Esophagus squamous epithelium (tissue), 4 donors: ENCODE measurements around the gene SCN9A.

ENCODE experiments used
- POLR2A ChIP-seq, 4 donors: fragments of 450-650 bp; IDR thresholded peaks; one replicate each; pipeline ENCODE4 v1.6.1; 2017; ENCODE audit warnings: antibody characterized with exemption in 4 of 4, mild to moderate bottlenecking in 4 of 4, moderate library complexity in 3 of 4
- TF ChIP-seq, protein P1 (sequence below), 6 experiments: fragments of 450-650 bp in 4 of 6; fragments of 200-600 bp in 2 of 6; sonication (generic) in 2 of 6; IDR thresholded peaks; one replicate each; pipeline ENCODE4 v1.5.1; 2016 to 2019; ENCODE audit warnings: antibody characterized with exemption in 6 of 6, mild to moderate bottlenecking in 4 of 6, moderate library complexity in 4 of 6

DNA sequence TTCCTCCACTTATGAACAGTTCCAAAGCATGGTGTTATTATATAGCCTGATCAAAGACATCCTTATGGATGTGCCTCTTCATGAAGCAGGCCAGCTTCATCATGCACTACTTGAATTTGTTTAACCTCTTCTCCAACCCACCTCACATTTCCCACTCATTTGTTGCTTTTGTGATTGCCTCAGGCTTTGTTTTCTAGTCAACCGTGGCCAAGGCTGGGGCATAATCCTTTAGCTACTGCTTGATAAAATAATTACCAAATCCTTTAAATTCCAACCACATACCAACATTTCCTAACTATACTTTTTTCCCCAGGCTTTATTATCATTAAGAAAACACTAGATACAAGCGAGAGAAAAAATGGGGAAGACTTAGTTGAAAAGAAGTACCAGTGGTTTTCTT is 208.3 kb downstream of the SCN9A start:
- TF ChIP-seq POLR2A (IDR thresholded peaks at IDR 0.05), result no peak
- TF ChIP-seq, protein P1, sequence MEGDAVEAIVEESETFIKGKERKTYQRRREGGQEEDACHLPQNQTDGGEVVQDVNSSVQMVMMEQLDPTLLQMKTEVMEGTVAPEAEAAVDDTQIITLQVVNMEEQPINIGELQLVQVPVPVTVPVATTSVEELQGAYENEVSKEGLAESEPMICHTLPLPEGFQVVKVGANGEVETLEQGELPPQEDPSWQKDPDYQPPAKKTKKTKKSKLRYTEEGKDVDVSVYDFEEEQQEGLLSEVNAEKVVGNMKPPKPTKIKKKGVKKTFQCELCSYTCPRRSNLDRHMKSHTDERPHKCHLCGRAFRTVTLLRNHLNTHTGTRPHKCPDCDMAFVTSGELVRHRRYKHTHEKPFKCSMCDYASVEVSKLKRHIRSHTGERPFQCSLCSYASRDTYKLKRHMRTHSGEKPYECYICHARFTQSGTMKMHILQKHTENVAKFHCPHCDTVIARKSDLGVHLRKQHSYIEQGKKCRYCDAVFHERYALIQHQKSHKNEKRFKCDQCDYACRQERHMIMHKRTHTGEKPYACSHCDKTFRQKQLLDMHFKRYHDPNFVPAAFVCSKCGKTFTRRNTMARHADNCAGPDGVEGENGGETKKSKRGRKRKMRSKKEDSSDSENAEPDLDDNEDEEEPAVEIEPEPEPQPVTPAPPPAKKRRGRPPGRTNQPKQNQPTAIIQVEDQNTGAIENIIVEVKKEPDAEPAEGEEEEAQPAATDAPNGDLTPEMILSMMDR (IDR thresholded peaks at IDR 0.05), result no peak
